Measurements from ENCODE around the gene MEGF11.

DNA sequence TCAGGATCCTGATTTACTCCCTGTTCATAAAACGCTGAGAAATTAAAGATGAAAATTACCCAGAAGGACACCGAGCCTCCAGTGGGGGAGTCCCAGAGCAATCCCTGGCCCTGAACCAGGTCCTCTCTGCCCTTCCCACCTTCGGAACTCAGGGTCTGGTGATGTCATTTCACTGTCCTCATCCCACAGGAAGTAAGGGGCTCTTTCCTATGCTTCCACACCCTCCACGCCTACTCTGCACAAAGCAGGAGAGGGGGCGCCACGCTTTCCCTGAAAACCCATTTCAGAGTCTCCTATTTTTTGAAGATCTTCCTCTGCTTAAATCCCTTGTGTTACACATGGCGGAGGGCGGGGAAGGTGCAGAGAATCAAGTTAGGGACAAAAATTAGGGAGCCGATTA lies 18.8 kb downstream of the MEGF11 start:
- TF ChIP-seq, protein P1, sequence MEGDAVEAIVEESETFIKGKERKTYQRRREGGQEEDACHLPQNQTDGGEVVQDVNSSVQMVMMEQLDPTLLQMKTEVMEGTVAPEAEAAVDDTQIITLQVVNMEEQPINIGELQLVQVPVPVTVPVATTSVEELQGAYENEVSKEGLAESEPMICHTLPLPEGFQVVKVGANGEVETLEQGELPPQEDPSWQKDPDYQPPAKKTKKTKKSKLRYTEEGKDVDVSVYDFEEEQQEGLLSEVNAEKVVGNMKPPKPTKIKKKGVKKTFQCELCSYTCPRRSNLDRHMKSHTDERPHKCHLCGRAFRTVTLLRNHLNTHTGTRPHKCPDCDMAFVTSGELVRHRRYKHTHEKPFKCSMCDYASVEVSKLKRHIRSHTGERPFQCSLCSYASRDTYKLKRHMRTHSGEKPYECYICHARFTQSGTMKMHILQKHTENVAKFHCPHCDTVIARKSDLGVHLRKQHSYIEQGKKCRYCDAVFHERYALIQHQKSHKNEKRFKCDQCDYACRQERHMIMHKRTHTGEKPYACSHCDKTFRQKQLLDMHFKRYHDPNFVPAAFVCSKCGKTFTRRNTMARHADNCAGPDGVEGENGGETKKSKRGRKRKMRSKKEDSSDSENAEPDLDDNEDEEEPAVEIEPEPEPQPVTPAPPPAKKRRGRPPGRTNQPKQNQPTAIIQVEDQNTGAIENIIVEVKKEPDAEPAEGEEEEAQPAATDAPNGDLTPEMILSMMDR (IDR thresholded peaks at IDR 0.05; ENCODE audit: insufficient read depth, low read length, poor library complexity, severe bottlenecking): no peak
- TF ChIP-seq EZH2phosphoT487 (conservative IDR thresholded peaks at IDR 0.05; ENCODE audit: low read length): no peak
